ENCODE data around the gene RNF214. TPM values are rescaled to one million over a fixed set of nuclear protein-coding genes. Genes with fewer than 3 reads are reported as not detected.

The RNF214 gene
- total RNA-seq, 1 donor from 2014 or later: 27.6 TPM

GRCh38 chr11:117225553-117226170 is 6.8 kb upstream of the RNF214 start:
- no peak for DNase-seq (ENCODE audit: low spot score)
- intact Hi-C loops (cut with DNase I): loop anchor here (2.0 to 5.0 kb wide), 2 partner anchors 47 to 343 kb away; partner anchors contain the start of gene SIDT2

GRCh38 chr11:117226388-117227385 is 5.8 kb upstream of the RNF214 start:
- no peak for DNase-seq (ENCODE audit: low spot score)
- intact Hi-C loops (cut with DNase I): loop anchor here (5.0 kb wide), 1 partner anchor 344 kb away; no protein-coding TSS in a partner anchor

- intact Hi-C loops (cut with DNase I): loop anchor here (5.0 kb wide), 1 partner anchor 346 kb away; no protein-coding TSS in a partner anchor
Measured at GRCh38 chr11:117228091-117228490, 4.4 kb upstream of the RNF214 start.

GRCh38 chr11:117229411-117229810 is 3.1 kb upstream of the RNF214 start:
- intact Hi-C loops (cut with DNase I): loop anchor here (5.0 kb wide), 1 partner anchor 347 kb away; no protein-coding TSS in a partner anchor
- DNase-seq (ENCODE audit: low spot score): no peak

More at GRCh38 chr11:117228091-117228490, 4.4 kb upstream of the RNF214 start:
- DNase-seq (ENCODE audit: low spot score): no peak

GRCh38 chr11:117229931-117230285 is 2.6 kb upstream of the RNF214 start:
- DNase-seq (ENCODE audit: low spot score): no peak
- intact Hi-C loops (cut with DNase I): loop anchor here (5.0 kb wide), 3 partner anchors 87 to 348 kb away; partner anchors contain the start of genes BACE1 and PAFAH1B2

GRCh38 chr11:117230286-117230961 is 2.0 kb upstream of the RNF214 start:
- no peak for DNase-seq (ENCODE audit: low spot score)
- intact Hi-C loops (cut with DNase I): loop anchor here (5.0 kb wide), 2 partner anchors 87 to 88 kb away; partner anchors contain the start of genes BACE1 and PAFAH1B2

- DNase-seq (ENCODE audit: low spot score): no peak
- intact Hi-C loops (cut with DNase I): loop anchor here (5.0 kb wide), 2 partner anchors 86 to 89 kb away; partner anchors contain the start of genes BACE1 and PAFAH1B2
Measured at GRCh38 chr11:117230999-117231841, 1.3 kb upstream of the RNF214 start.

GRCh38 chr11:117231842-117232091 is 704 bp upstream of the RNF214 start, which contains the start of gene PCSK7:
Gene PCSK7, minus strand, starts transcription at chr11:117232073. Its CDS starts 2,229 bp downstream, at chr11:117229844.
- intact Hi-C loops (cut with DNase I): loop anchor here (5.0 kb wide), 2 partner anchors 86 to 89 kb away; partner anchors contain the start of genes BACE1 and PAFAH1B2
- DNase-seq (ENCODE audit: low spot score): peak; percentile 91

GRCh38 chr11:117232911-117233409 is 489 bp downstream of the RNF214 start:
- DNase-seq (ENCODE audit: low spot score): no peak
- intact Hi-C loops (cut with DNase I): loop anchor here (5.0 kb wide), 2 partner anchors 84 to 91 kb away; partner anchors contain the start of genes BACE1 and PAFAH1B2

GRCh38 chr11:117238221-117238620 is 5.8 kb downstream of the RNF214 start:
- intact Hi-C loops (cut with DNase I): no loop called here
- no peak for DNase-seq (ENCODE audit: low spot score)

- intact Hi-C loops (cut with DNase I): no loop called here
Measured at GRCh38 chr11:117239295-117239694, 6.8 kb downstream of the RNF214 start.

GRCh38 chr11:117248341-117248740 is 15.9 kb downstream of the RNF214 start:
- DNase-seq (ENCODE audit: low spot score): no peak
- intact Hi-C loops (cut with DNase I): no loop called here

More at GRCh38 chr11:117239295-117239694, 6.8 kb downstream of the RNF214 start:
- no peak for DNase-seq (ENCODE audit: low spot score)

- intact Hi-C loops (cut with DNase I): no loop called here
Measured at GRCh38 chr11:117249571-117249970, 17.1 kb downstream of the RNF214 start.

GRCh38 chr11:117251506-117251905 is 19.0 kb downstream of the RNF214 start:
- intact Hi-C loops (cut with DNase I): no loop called here
- DNase-seq (ENCODE audit: low spot score): no peak

More at GRCh38 chr11:117249571-117249970, 17.1 kb downstream of the RNF214 start:
- no peak for DNase-seq (ENCODE audit: low spot score)

- no peak for DNase-seq (ENCODE audit: low spot score)
- intact Hi-C loops (cut with DNase I): no loop called here
Measured at GRCh38 chr11:117255966-117256365, 23.5 kb downstream of the RNF214 start.

GRCh38 chr11:117256573-117256972 is 24.1 kb downstream of the RNF214 start:
- intact Hi-C loops (cut with DNase I): no loop called here
- no peak for DNase-seq (ENCODE audit: low spot score)

- no peak for DNase-seq (ENCODE audit: low spot score)
- intact Hi-C loops (cut with DNase I): no loop called here
Measured at GRCh38 chr11:117258576-117258975, 26.1 kb downstream of the RNF214 start.

GRCh38 chr11:117259417-117259816 is 26.9 kb downstream of the RNF214 start:
- intact Hi-C loops (cut with DNase I): no loop called here

More at GRCh38 chr11:117259417-117259816, 26.9 kb downstream of the RNF214 start:
- DNase-seq (ENCODE audit: low spot score): no peak
